HL-60 (cell line): Measurements from ENCODE around the gene EIF4E1B.

ENCODE experiments used
- DNase-seq, 2 experiments: peaks; one replicate each; pipeline ENCODE4 v3.0.0-alpha.2; 2010 to 2020; ENCODE audit warnings: low read depth in 1 of 2, low spot score in 1 of 2
- H3K27ac ChIP-seq: fragments of 250-450 bp; sonication (Bioruptor Pico); replicated peaks from 2 replicates; pipeline ENCODE4 v1.5.1; 2020; ENCODE audit warnings: mild to moderate bottlenecking, moderate library complexity
- H3K27me3 ChIP-seq: fragments of 250-450 bp; sonication (Bioruptor Pico); 2 replicates; pipeline ENCODE4 v1.5.1; 2021; ENCODE audit warnings: mild to moderate bottlenecking, moderate library complexity; ENCODE audit not compliant: insufficient read depth, poor library complexity, severe bottlenecking
- H3K4me3 ChIP-seq: replicated peaks from 2 replicates; pipeline ENCODE4 v1.5.1; 2011; ENCODE audit warnings: mild to moderate bottlenecking, control low read depth, low read length; ENCODE audit not compliant: insufficient read depth
- CTCF ChIP-seq: IDR thresholded peaks from one replicate; pipeline ENCODE4 v1.5.1; 2011; ENCODE audit warnings: low read length, control low read depth, inconsistent platforms; ENCODE audit not compliant: insufficient read depth
- GABPA ChIP-seq: IDR thresholded peaks from 2 replicates; pipeline ENCODE4 v1.6.1; 2012; ENCODE audit warnings: low read depth
- POLR2AphosphoS5 ChIP-seq: IDR thresholded peaks from 2 replicates; pipeline ENCODE4 v1.6.1; 2012; ENCODE audit warnings: low read depth
- REST ChIP-seq: IDR thresholded peaks from 2 replicates; pipeline ENCODE4 v1.6.1; 2012; ENCODE audit warnings: low read depth; ENCODE audit not compliant: insufficient replicate concordance
- SPI1 ChIP-seq: IDR thresholded peaks from 2 replicates; pipeline ENCODE4 v1.6.1; 2012; ENCODE audit warnings: low read depth, mild to moderate bottlenecking, borderline replicate concordance

Gene EIF4E1B

GRCh38 chr5:176637556-176637955 lies 7.1 kb downstream of the EIF4E1B start:
- H3K27ac ChIP-seq = no peak overlapping the region
- no peak overlapping the region for H3K4me3 ChIP-seq
- peaks cover 21% of the 10 kb centered on the region for H3K27me3 ChIP-seq
- TF ChIP-seq GABPA (no peak), REST (no peak), CTCF (no peak), POLR2AphosphoS5 (no peak), SPI1 (no peak)
- no peak for DNase-seq

- no peak for TF ChIP-seq SPI1
- no peak for TF ChIP-seq REST
- no peak for TF ChIP-seq POLR2AphosphoS5
- TF ChIP-seq GABPA = no peak
- no peak for TF ChIP-seq CTCF
- DNase-seq = no peak
- H3K27me3 ChIP-seq = peaks cover 21% of the 10 kb centered on the region
Observed at GRCh38 chr5:176638437-176638836, 8.0 kb downstream of the EIF4E1B start.

GRCh38 chr5:176639208-176639607 lies 8.7 kb downstream of the EIF4E1B start:
- no peak for TF ChIP-seq CTCF
- no peak for TF ChIP-seq REST
- no peak for TF ChIP-seq SPI1
- TF ChIP-seq GABPA = no peak
- TF ChIP-seq POLR2AphosphoS5 = no peak
- no peak overlapping the region for H3K4me3 ChIP-seq
- no peak for DNase-seq
- peaks cover 15% of the 10 kb centered on the region for H3K27me3 ChIP-seq
- no peak overlapping the region for H3K27ac ChIP-seq

More at GRCh38 chr5:176638437-176638836, 8.0 kb downstream of the EIF4E1B start:
- Histone ChIP-seq H3K4me3 (no peak overlapping the region), H3K27ac (no peak overlapping the region)
